Measurements from ENCODE around the gene FPR3. TPM values are rescaled to one million over a fixed set of nuclear protein-coding genes. Genes with fewer than 3 reads are reported as not detected.
"Not testable (repeated sequence)": the region's sequence is repeated elsewhere in the genome, so short reads cannot be mapped to it uniquely, and the experiment has no call there.

Gene FPR3
- total RNA-seq, 1 donor from 2014 or later = 4.2 TPM

DNA sequence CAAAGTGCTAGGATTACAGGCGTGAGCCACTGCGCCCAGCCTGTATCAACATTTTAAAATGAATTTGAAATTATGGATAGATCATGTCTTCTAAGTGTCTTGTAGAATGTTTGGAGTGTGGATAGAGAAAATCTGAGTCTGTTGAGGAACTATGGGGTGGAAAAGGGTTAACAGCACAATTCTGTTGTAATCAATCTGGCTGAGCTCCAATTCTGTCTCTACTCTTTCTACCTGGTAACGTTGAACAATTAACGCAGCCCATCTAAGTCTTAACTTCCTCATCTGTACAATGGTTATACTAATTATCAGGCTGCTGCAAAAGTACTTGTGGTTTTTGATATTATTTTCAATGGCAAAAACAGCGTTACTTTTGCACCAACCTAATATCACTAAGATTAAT lies 29.9 kb upstream of the FPR3 start:
- intact Hi-C loops (cut with DNase I) = no loop called here

DNA sequence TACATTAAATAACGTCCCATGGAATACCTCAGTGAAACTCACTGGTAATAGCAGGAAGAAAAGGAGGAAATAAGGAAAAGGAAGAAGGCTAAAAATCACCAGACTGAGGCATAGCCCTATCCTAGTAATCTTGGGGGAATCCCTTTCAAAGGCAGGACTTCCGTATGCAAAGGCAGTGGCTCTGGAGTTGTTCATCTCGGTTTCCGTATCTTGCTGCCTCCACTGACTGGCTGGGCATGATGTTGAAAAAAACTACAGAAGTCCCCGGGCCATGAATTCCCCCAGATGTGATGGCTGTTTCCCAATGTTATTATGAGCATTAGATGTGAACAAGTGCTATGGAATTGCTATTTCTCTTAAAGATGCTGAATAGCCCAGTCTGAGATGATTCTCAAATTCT lies 28.5 kb upstream of the FPR3 start:
- Histone ChIP-seq H3K9me3 (no peaks in the 10 kb centered on the region), H3K27me3 (no peaks in the 10 kb centered on the region), H3K4me3 (no peak overlapping the region), H3K4me1 (no peaks in the 10 kb centered on the region), H3K27ac (no peak overlapping the region), H3K36me3 (no peaks in the 10 kb centered on the region)
- intact Hi-C loops (cut with DNase I) = no loop called here
- TF ChIP-seq, protein P1, sequence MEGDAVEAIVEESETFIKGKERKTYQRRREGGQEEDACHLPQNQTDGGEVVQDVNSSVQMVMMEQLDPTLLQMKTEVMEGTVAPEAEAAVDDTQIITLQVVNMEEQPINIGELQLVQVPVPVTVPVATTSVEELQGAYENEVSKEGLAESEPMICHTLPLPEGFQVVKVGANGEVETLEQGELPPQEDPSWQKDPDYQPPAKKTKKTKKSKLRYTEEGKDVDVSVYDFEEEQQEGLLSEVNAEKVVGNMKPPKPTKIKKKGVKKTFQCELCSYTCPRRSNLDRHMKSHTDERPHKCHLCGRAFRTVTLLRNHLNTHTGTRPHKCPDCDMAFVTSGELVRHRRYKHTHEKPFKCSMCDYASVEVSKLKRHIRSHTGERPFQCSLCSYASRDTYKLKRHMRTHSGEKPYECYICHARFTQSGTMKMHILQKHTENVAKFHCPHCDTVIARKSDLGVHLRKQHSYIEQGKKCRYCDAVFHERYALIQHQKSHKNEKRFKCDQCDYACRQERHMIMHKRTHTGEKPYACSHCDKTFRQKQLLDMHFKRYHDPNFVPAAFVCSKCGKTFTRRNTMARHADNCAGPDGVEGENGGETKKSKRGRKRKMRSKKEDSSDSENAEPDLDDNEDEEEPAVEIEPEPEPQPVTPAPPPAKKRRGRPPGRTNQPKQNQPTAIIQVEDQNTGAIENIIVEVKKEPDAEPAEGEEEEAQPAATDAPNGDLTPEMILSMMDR (IDR thresholded peaks at IDR 0.05) = no peak
- TF ChIP-seq POLR2AphosphoS5 (IDR thresholded peaks at IDR 0.05; ENCODE audit: insufficient read depth in 1 of 2, low read depth in 1 of 2) (no peak), POLR2A (IDR thresholded peaks at IDR 0.05) (no peak)
- no peak for DNase-seq (ENCODE audit: extremely low spot score in 2 of 2)

More for the DNA sequence above, 29.9 kb upstream of the FPR3 start:
- H3K27me3 ChIP-seq = no peaks in the 10 kb centered on the region
- H3K4me3 ChIP-seq = no peak overlapping the region
- no peak for TF ChIP-seq POLR2A (IDR thresholded peaks at IDR 0.05)
- TF ChIP-seq, protein P1 (IDR thresholded peaks at IDR 0.05) = no peak
- TF ChIP-seq POLR2AphosphoS5 (IDR thresholded peaks at IDR 0.05; ENCODE audit: insufficient read depth in 1 of 2, low read depth in 1 of 2) = no peak
- H3K4me1 ChIP-seq = no peaks in the 10 kb centered on the region
- DNase-seq (ENCODE audit: extremely low spot score in 2 of 2) = no peak
- H3K9me3 ChIP-seq = no peaks in the 10 kb centered on the region
- H3K27ac ChIP-seq = no peak overlapping the region
- H3K36me3 ChIP-seq = no peaks in the 10 kb centered on the region

DNA sequence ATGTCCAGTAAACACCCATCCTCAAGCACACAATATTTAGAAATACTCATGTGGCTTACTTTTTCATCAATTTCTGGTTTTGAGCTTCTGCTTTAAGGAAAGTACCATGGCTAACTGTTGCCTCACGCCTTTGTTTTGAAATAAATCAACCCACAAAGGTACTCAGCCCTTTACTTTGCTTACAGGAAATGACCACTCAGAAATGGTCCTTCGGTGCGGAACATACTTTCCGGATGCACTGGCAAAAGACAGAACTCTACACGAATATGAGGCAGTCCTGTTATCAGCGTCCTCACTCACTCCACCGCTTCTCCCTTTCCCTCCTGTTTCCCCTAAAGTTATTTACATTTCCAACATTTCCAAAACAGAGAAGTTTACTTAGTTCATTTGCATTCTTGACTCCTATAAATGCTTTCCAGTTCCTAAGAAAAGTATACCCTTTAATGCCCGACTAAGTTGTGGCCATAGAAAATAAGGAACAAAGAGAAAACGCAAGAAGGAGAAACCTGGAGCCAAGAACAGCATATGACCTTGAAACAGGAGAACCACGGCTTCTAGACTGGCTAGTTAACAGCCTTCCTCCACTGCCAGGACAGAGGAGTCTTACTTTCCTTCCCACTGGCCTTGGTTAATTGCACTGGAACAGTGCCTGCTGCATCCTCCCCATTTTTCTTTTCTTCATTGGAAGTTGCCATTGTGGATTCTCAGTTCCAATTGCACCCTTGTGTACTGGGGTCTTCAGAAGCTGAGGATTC lies 23.4 kb upstream of the FPR3 start:
- no peak for TF ChIP-seq POLR2A (IDR thresholded peaks at IDR 0.05)
- TF ChIP-seq POLR2AphosphoS5 (IDR thresholded peaks at IDR 0.05; ENCODE audit: insufficient read depth in 1 of 2, low read depth in 1 of 2) = no peak
- TF ChIP-seq, protein P1 (IDR thresholded peaks at IDR 0.05) = no peak
- no peak overlapping the region for H3K27ac ChIP-seq
- H3K4me1 ChIP-seq = no peaks in the 10 kb centered on the region
- H3K9me3 ChIP-seq = no peaks in the 10 kb centered on the region
- no peak for DNase-seq (ENCODE audit: extremely low spot score in 2 of 2)
- no peaks in the 10 kb centered on the region for H3K27me3 ChIP-seq
- no peaks in the 10 kb centered on the region for H3K36me3 ChIP-seq
- H3K4me3 ChIP-seq = no peak overlapping the region
- intact Hi-C loops (cut with DNase I) = no loop called here

DNA sequence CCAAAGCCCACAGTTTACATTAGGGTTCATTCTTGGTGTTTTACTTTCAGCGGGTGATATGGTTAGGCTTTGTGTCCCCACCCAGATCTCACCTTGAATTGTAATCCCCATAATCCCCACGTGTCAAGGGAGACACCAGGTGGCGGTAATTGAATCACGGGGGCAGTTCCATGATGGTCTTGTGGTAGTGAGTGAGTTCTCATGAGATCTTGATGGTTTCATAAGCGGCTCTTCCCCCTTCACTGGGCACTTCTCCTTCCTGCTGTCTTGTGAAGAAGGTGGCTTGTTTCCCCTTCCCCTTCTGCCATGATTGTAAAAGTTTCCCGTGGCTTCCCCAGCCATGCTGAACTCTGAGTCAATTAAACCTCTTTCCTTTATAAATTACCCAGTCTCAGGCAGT lies 22.0 kb upstream of the FPR3 start:
- Histone ChIP-seq H3K27ac (no peak overlapping the region), H3K27me3 (no peaks in the 10 kb centered on the region), H3K4me3 (no peak overlapping the region), H3K4me1 (no peaks in the 10 kb centered on the region), H3K36me3 (no peaks in the 10 kb centered on the region), H3K9me3 (no peaks in the 10 kb centered on the region)
- DNase-seq (ENCODE audit: extremely low spot score in 2 of 2) = no peak
- intact Hi-C loops (cut with DNase I) = no loop called here
- TF ChIP-seq, protein P1 (IDR thresholded peaks at IDR 0.05) = no peak
- no peak for TF ChIP-seq POLR2AphosphoS5 (IDR thresholded peaks at IDR 0.05; ENCODE audit: insufficient read depth in 1 of 2, low read depth in 1 of 2)
- no peak for TF ChIP-seq POLR2A (IDR thresholded peaks at IDR 0.05)

DNA sequence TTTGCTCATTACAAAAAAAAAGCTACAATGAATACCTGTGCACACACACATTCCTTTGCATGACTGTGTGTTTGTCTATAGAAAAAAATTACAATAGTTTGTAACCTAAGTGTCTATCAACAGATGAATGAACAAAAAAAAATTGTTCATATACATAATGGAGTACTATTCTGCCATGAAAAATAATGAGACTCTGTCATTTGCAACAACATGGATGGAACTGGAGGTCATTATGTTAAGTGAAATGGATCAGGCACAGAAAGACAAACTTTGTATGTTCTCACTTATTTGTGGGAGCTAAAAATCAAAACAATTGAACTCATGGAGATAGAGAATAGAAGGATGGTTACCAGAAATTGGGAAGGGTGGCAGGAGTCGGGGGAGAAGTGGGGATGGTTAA lies 18.4 kb upstream of the FPR3 start:
- H3K4me3 ChIP-seq; H3K27me3 ChIP-seq; DNase-seq (ENCODE audit: extremely low spot score in 2 of 2); H3K4me1 ChIP-seq; H3K27ac ChIP-seq; H3K36me3 ChIP-seq; H3K9me3 ChIP-seq; intact Hi-C loops (cut with DNase I): not testable (repeated sequence)
